HCT116 (cell line): Measurements from ENCODE around the gene MTUS2.

Experiments used
- EZH2 ChIP-seq: fragments of 200-600 bp; sonication (generic); IDR thresholded peaks from 2 replicates; pipeline ENCODE4 v1.6.1; 2017; ENCODE audit warnings: antibody characterized with exemption, mixed run types
- POLR2A ChIP-seq: IDR thresholded peaks from 2 replicates; pipeline ENCODE4 v1.7.0; 2011; ENCODE audit warnings: borderline replicate concordance; ENCODE audit not compliant: insufficient read depth, insufficient read length; ENCODE audit errors: extremely low read depth
- TF ChIP-seq, protein P1 (sequence below), 3 experiments: fragments of 200-600 bp in 1 of 3; sonication (generic) in 1 of 3; IDR thresholded peaks in 2 of 3; conservative IDR thresholded peaks in 1 of 3; 2 replicates each; pipeline ENCODE4 v1.5.1; 2012 to 2017; ENCODE audit warnings: low read depth in 2 of 3, low read length in 2 of 3, antibody characterized with exemption in 1 of 3, borderline replicate concordance in 1 of 3, control low read depth in 1 of 3, mild to moderate bottlenecking in 1 of 3, mixed read lengths in 1 of 3, mixed run types in 1 of 3, moderate library complexity in 1 of 3; ENCODE audit not compliant: insufficient read depth in 1 of 3
- TF ChIP-seq, protein P2 (sequence below): IDR thresholded peaks from 2 replicates; pipeline ENCODE4 v1.6.1; 2012; ENCODE audit warnings: low read depth

DNA sequence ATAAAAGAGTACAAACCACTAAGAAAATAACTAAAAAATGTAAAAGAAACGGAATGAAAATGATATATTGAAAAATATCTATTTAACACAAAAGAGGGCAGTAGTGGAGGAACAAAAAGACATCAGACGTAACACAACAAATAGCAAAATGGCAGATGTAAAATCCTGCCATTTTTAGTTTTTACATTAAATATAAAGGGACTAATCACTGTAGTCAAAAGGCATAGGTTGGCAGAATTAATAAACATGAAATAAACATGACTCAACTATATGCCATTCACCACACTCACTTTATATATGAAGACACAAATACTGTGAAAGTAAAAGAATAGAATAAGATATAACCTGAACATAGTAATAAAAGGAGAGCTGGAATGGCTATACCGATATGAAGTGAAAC, 11.0 kb downstream of the MTUS2 start:
- TF ChIP-seq EZH2 (no peak), POLR2A (no peak)
- TF ChIP-seq, protein P1, sequence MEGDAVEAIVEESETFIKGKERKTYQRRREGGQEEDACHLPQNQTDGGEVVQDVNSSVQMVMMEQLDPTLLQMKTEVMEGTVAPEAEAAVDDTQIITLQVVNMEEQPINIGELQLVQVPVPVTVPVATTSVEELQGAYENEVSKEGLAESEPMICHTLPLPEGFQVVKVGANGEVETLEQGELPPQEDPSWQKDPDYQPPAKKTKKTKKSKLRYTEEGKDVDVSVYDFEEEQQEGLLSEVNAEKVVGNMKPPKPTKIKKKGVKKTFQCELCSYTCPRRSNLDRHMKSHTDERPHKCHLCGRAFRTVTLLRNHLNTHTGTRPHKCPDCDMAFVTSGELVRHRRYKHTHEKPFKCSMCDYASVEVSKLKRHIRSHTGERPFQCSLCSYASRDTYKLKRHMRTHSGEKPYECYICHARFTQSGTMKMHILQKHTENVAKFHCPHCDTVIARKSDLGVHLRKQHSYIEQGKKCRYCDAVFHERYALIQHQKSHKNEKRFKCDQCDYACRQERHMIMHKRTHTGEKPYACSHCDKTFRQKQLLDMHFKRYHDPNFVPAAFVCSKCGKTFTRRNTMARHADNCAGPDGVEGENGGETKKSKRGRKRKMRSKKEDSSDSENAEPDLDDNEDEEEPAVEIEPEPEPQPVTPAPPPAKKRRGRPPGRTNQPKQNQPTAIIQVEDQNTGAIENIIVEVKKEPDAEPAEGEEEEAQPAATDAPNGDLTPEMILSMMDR (IDR thresholded peaks at IDR 0.05 in 2 of 3, conservative IDR thresholded peaks at IDR 0.05 in 1 of 3; ENCODE audit: borderline replicate concordance in 1 of 3, insufficient read depth in 1 of 3, low read depth in 2 of 3, low read length in 2 of 3), result no peak
- TF ChIP-seq, protein P2, sequence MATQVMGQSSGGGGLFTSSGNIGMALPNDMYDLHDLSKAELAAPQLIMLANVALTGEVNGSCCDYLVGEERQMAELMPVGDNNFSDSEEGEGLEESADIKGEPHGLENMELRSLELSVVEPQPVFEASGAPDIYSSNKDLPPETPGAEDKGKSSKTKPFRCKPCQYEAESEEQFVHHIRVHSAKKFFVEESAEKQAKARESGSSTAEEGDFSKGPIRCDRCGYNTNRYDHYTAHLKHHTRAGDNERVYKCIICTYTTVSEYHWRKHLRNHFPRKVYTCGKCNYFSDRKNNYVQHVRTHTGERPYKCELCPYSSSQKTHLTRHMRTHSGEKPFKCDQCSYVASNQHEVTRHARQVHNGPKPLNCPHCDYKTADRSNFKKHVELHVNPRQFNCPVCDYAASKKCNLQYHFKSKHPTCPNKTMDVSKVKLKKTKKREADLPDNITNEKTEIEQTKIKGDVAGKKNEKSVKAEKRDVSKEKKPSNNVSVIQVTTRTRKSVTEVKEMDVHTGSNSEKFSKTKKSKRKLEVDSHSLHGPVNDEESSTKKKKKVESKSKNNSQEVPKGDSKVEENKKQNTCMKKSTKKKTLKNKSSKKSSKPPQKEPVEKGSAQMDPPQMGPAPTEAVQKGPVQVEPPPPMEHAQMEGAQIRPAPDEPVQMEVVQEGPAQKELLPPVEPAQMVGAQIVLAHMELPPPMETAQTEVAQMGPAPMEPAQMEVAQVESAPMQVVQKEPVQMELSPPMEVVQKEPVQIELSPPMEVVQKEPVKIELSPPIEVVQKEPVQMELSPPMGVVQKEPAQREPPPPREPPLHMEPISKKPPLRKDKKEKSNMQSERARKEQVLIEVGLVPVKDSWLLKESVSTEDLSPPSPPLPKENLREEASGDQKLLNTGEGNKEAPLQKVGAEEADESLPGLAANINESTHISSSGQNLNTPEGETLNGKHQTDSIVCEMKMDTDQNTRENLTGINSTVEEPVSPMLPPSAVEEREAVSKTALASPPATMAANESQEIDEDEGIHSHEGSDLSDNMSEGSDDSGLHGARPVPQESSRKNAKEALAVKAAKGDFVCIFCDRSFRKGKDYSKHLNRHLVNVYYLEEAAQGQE, result no peak
